Transverse colon (tissue), 4 donors: Measurements from ENCODE around the gene PARVA.

Source experiments
- CTCF ChIP-seq, 5 experiments: fragments of 200-600 bp in 3 of 5; fragments of 450-650 bp in 2 of 5; sonication (generic) in 3 of 5; IDR thresholded peaks; 1 replicate in 2 of 5; 2 replicates in 3 of 5; pipeline ENCODE4 v1.5.1; 2016 to 2017; ENCODE audit warnings: antibody characterized with exemption in 5 of 5, inconsistent platforms in 3 of 5, mild to moderate bottlenecking in 2 of 5, moderate library complexity in 1 of 5
- EP300 ChIP-seq: sonication (generic); formaldehyde crosslinking; IDR thresholded peaks from one replicate; pipeline ENCODE4 v1.6.1; 2017; ENCODE audit warnings: antibody characterized with exemption, low read depth
- POLR2A ChIP-seq: fragments of 450-650 bp; IDR thresholded peaks from one replicate; pipeline ENCODE4 v1.6.1; 2016; ENCODE audit warnings: antibody characterized with exemption, mild to moderate bottlenecking, moderate library complexity
- POLR2AphosphoS5 ChIP-seq, 3 donors: sonication (generic); formaldehyde crosslinking; IDR thresholded peaks; one replicate each; pipeline ENCODE4 v1.6.1; 2016; ENCODE audit warnings: antibody characterized with exemption in 3 of 3

GRCh38 chr11:12485328-12485727 lies 108.0 kb downstream of the PARVA start:
- TF ChIP-seq CTCF (IDR thresholded peaks at IDR 0.05) (peak in 3 of 5 experiments; percentile 16 to 59 (median 48)), EP300 (no peak), POLR2AphosphoS5 (IDR thresholded peaks at IDR 0.05) (no peak), POLR2A (no peak)
